Muscle of back (tissue), 11 donors: ENCODE data around the gene SOS2. TPM values are rescaled to one million over a fixed set of nuclear protein-coding genes. Genes with fewer than 3 reads are reported as not detected.

ENCODE experiments used
- DNase-seq, 3 donors: peaks; one replicate each; pipeline versions ENCODE4 v3.0.0 to v3.0.0-alpha.2; 2013
- polyA plus RNA-seq, 10 donors: library from polyadenylated mRNA; unstranded; fragments of 120-200 nt; gene quantifications; one replicate each; pipeline ENCODE4 v1.2.1, GENCODE V29; 2013; ENCODE audit not compliant: insufficient read length in 10 of 10

Gene SOS2
- polyA plus RNA-seq, 10 donors, result 24.4 to 45.7 (median 36.3) TPM

GRCh38 chr14:50116966-50117365 is 114.4 kb downstream of the SOS2 start:
- peak in 1 of 3 donors; percentile 13 for DNase-seq

GRCh38 chr14:50116181-50116956 is 115.0 kb downstream of the SOS2 start, which contains the start of gene VCPKMT:
VCPKMT (minus strand) TSS chr14:50116572; CDS start chr14:50116552, 20 bp downstream.
- DNase-seq, result peak; percentile 93 to 98 (median 96)

GRCh38 chr14:50113381-50114035 is 117.9 kb downstream of the SOS2 start:
- DNase-seq, result no peak

GRCh38 chr14:50110323-50111037 is 120.9 kb downstream of the SOS2 start:
- DNase-seq, result no peak

- DNase-seq, result no peak
Measured at GRCh38 chr14:50109342-50109741, 122.0 kb downstream of the SOS2 start.

- no peak for DNase-seq
Measured at GRCh38 chr14:50107850-50108249, 123.5 kb downstream of the SOS2 start.

GRCh38 chr14:50106178-50106577 is 125.2 kb downstream of the SOS2 start:
- DNase-seq, result no peak

GRCh38 chr14:50103558-50103957 is 127.8 kb downstream of the SOS2 start:
- DNase-seq, result no peak

GRCh38 chr14:50101417-50101816 is 130.0 kb downstream of the SOS2 start:
- DNase-seq, result no peak

GRCh38 chr14:50100805-50101204 is 130.6 kb downstream of the SOS2 start:
- no peak for DNase-seq

- no peak for DNase-seq
Measured at GRCh38 chr14:50099335-50099734, 132.0 kb downstream of the SOS2 start.

GRCh38 chr14:50095895-50096294 is 135.5 kb downstream of the SOS2 start:
- no peak for DNase-seq

- no peak for DNase-seq
Measured at GRCh38 chr14:50094056-50094755, 137.2 kb downstream of the SOS2 start.

- no peak for DNase-seq
Measured at GRCh38 chr14:50093496-50093895, 137.9 kb downstream of the SOS2 start.

GRCh38 chr14:50092006-50092555 is 139.3 kb downstream of the SOS2 start:
- DNase-seq, result no peak

GRCh38 chr14:50091240-50091913 is 140.0 kb downstream of the SOS2 start:
- no peak for DNase-seq

- no peak for DNase-seq
Measured at GRCh38 chr14:50089208-50089607, 142.2 kb downstream of the SOS2 start.

GRCh38 chr14:50088731-50089130 is 142.6 kb downstream of the SOS2 start:
- no peak for DNase-seq

- no peak for DNase-seq
Measured at GRCh38 chr14:50088117-50088515, 143.3 kb downstream of the SOS2 start.

GRCh38 chr14:50087341-50088116 is 143.8 kb downstream of the SOS2 start:
- DNase-seq, result no peak
